HepG2 (cell line): Measurements from ENCODE around the gene SNX30. TPM values are rescaled to one million over a fixed set of nuclear protein-coding genes. Genes with fewer than 3 reads are reported as not detected.

Experiments used
- ATAC-seq: fragments of 200-7000 bp; cut with Tn5 transposase; 3 replicates; pipeline ENCODE4 v1.9.1; 2020; ENCODE audit warnings: mild to moderate bottlenecking, moderate library complexity
- BruUV-seq: library from RNA; stranded (reverse); fragments of 400-500 nt; replicated peaks from 2 replicates; lab custom pipeline; 2021; lab: Mats Ljungman, UMichigan
- CTCF ChIA-PET: fragments of 300-600 bp; formaldehyde crosslinking; extraction: SDS; loops from one replicate; lab custom pipeline; 2021; ENCODE audit warnings: low total read pairs, inconsistent platforms, low intra/inter-chr PET ratio; lab: Yijun Ruan, JAX
- POLR2A ChIA-PET: fragments of 350-600 bp; sonication (Branson Sonifier 250); formaldehyde crosslinking; loops from one replicate; lab custom pipeline; 2020; ENCODE audit warnings: antibody characterized with exemption, inconsistent platforms; lab: Yijun Ruan, JAX
- DNase-seq: peaks from one replicate; pipeline ENCODE4 v3.0.0-alpha.2; 2015; ENCODE audit warnings: low spot score
- FAIRE-seq: peaks from 3 replicates; lab custom pipeline; 2011; peaks lifted over from hg19 to GRCh38; lab: Jason Lieb, UNC
- H2AFZ ChIP-seq: one replicate; pipeline ENCODE4 v1.6.1; 2011; ENCODE audit warnings: low read length, inconsistent platforms
- H3K27ac ChIP-seq: fragments of 300-600 bp; 3 replicates; pipeline ENCODE4 v1.8.0; 2011; ENCODE audit warnings: mixed run types, mild to moderate bottlenecking, mixed read lengths, low read length, inconsistent platforms; ENCODE audit not compliant: insufficient read depth; ENCODE audit errors: extremely low read length
- H3K27me3 ChIP-seq, 2 experiments: fragments of 200-600 bp in 1 of 2; 2 replicates in 1 of 2; 3 replicates in 1 of 2; pipeline versions ENCODE4 v1.6.0 to v1.8.0; 2011; ENCODE audit warnings: low read length in 2 of 2, mild to moderate bottlenecking in 2 of 2, moderate library complexity in 2 of 2, inconsistent platforms in 1 of 2; ENCODE audit not compliant: insufficient read depth in 2 of 2, control insufficient read depth in 1 of 2
- H3K36me3 ChIP-seq, 2 experiments: fragments of 200-600 bp in 1 of 2; replicated peaks in 1 of 2; 2 replicates in 1 of 2; 3 replicates in 1 of 2; pipeline versions ENCODE4 v1.5.1 to v1.8.0; 2011; ENCODE audit warnings: low read length in 2 of 2, inconsistent platforms in 1 of 2; ENCODE audit not compliant: insufficient read depth in 2 of 2, control insufficient read depth in 1 of 2
- H3K4me1 ChIP-seq: 2 replicates; pipeline ENCODE4 v1.5.1; 2012; ENCODE audit warnings: low read length, inconsistent platforms; ENCODE audit not compliant: insufficient read depth
- H3K4me2 ChIP-seq: 2 replicates; pipeline ENCODE4 v1.6.0; 2011; ENCODE audit warnings: low read depth, low read length, inconsistent platforms
- H3K4me3 ChIP-seq, 3 experiments: fragments of 200-600 bp in 1 of 3; sonication (generic), shearing (Covaris generic) in 1 of 3; replicated peaks in 1 of 3; 2 replicates each; pipeline ENCODE4 v1.5.1; 2011 to 2016; ENCODE audit warnings: low read length in 3 of 3, inconsistent platforms in 2 of 3, low read depth in 2 of 3, mild to moderate bottlenecking in 2 of 3, control low read depth in 1 of 3, mixed read lengths in 1 of 3; ENCODE audit not compliant: insufficient read depth in 1 of 3
- H3K79me2 ChIP-seq: one replicate; pipeline ENCODE4 v1.6.1; 2011; ENCODE audit warnings: low read length, inconsistent platforms; ENCODE audit not compliant: insufficient read depth
- H3K9ac ChIP-seq: 2 replicates; pipeline ENCODE4 v1.6.0; 2011; ENCODE audit warnings: mild to moderate bottlenecking, low read depth, low read length, inconsistent platforms; ENCODE audit not compliant: insufficient read depth
- H3K9me3 ChIP-seq: 2 replicates; pipeline ENCODE4 v1.5.1; 2012; ENCODE audit warnings: mild to moderate bottlenecking, low read length
- H4K20me1 ChIP-seq: 2 replicates; pipeline ENCODE4 v1.6.0; 2011; ENCODE audit warnings: inconsistent platforms, mild to moderate bottlenecking, low read length, moderate library complexity; ENCODE audit not compliant: insufficient read depth
- AGO2 ChIP-seq: fragments of 200-400 bp; formaldehyde crosslinking; optimal IDR thresholded peaks from 2 replicates; pipeline ENCODE3; 2017; ENCODE audit warnings: mild to moderate bottlenecking, low read depth, low read length, moderate library complexity
- CENPT ChIP-seq: sonication (generic); formaldehyde crosslinking; IDR thresholded peaks from 2 replicates; pipeline ENCODE4 v1.8.0; 2022; ENCODE audit warnings: low read depth, mild to moderate bottlenecking, moderate library complexity, missing genetic modification reagents
- GABPA ChIP-seq, 2 experiments: IDR thresholded peaks; 2 replicates each; pipeline ENCODE4 v1.6.1; 2011 to 2016; ENCODE audit warnings: low read depth in 2 of 2, low read length in 1 of 2, missing biosample characterization in 1 of 2, missing genetic modification characterization in 1 of 2
- ISX ChIP-seq: sonication (generic); formaldehyde crosslinking; conservative IDR thresholded peaks from 2 replicates; pipeline ENCODE4 v1.5.0; 2020; ENCODE audit warnings: missing genetic modification reagents
- KLF6 ChIP-seq: IDR thresholded peaks from 2 replicates; pipeline ENCODE4 v1.8.0; 2016; ENCODE audit warnings: missing biosample characterization, missing genetic modification reagents
- NR2F1 ChIP-seq, 2 experiments: fragments of 450-650 bp in 1 of 2; formaldehyde crosslinking in 1 of 2; IDR thresholded peaks; 2 replicates each; pipeline versions ENCODE4 v1.5.0 to v1.6.1; 2016 to 2020; ENCODE audit warnings: mild to moderate bottlenecking in 1 of 2, missing compliant biosample characterization in 1 of 2, missing genetic modification reagents in 1 of 2, moderate library complexity in 1 of 2
- ONECUT2 ChIP-seq: sonication (generic); formaldehyde crosslinking; IDR thresholded peaks from 2 replicates; pipeline ENCODE4 v1.4.0; 2020; ENCODE audit warnings: missing genetic modification reagents
- RXRA ChIP-seq: sonication (generic); formaldehyde crosslinking; IDR thresholded peaks from 2 replicates; pipeline ENCODE4 v1.5.1; 2020; ENCODE audit warnings: missing genetic modification reagents
- SP4 ChIP-seq: sonication (generic); formaldehyde crosslinking; IDR thresholded peaks from 2 replicates; pipeline ENCODE4 v1.8.1; 2023; ENCODE audit warnings: mild to moderate bottlenecking, missing genetic modification reagents
- SPEN ChIP-seq: sonication (generic); formaldehyde crosslinking; IDR thresholded peaks from 2 replicates; pipeline ENCODE4 v1.5.1; 2020; ENCODE audit warnings: low read depth, mild to moderate bottlenecking, missing genetic modification reagents
- ZNF121 ChIP-seq: sonication (generic); formaldehyde crosslinking; IDR thresholded peaks from 2 replicates; pipeline ENCODE4 v1.5.0; 2020; ENCODE audit warnings: mild to moderate bottlenecking, missing genetic modification reagents
- ZNF562 ChIP-seq: sonication (generic); formaldehyde crosslinking; IDR thresholded peaks from 2 replicates; pipeline ENCODE4 v1.8.0; 2022; ENCODE audit warnings: missing genetic modification reagents, borderline replicate concordance
- ZNF570 ChIP-seq: sonication (generic); formaldehyde crosslinking; IDR thresholded peaks from 2 replicates; pipeline ENCODE4 v1.4.0; 2020; ENCODE audit warnings: mild to moderate bottlenecking, missing genetic modification reagents, borderline replicate concordance
- ZNF709 ChIP-seq: sonication (generic); formaldehyde crosslinking; IDR thresholded peaks from 2 replicates; pipeline ENCODE4 v1.5.0; 2020; ENCODE audit warnings: mild to moderate bottlenecking, missing genetic modification reagents
- WGBS: methylation state at CpG from one replicate; pipeline ENCODE4 v1.1.6; 2017; ENCODE audit warnings: low lambda C conversion rate; 5-methylcytosine and 5-hydroxymethylcytosine counted together
- in situ Hi-C: cut with HindIII; loops from 2 replicates; pipeline ENCODE4 v1.10.0; 2017; ENCODE audit warnings: low pct_unique_long_range_greater_than_20kb; ENCODE audit not compliant: extremely low pct_ligation_motif_present
- intact Hi-C: fragments of 100-400 bp; cut with micrococcal nuclease; formaldehyde crosslinking; loops from one replicate; pipeline ENCODE4 v1.10.0; 2022; ENCODE audit not compliant: unreplicated experiment
- polyA plus RNA-seq, 8 experiments: library from polyadenylated mRNA; depleted of rRNA in 3 of 8; stranded (reverse) in 7 of 8; unstranded in 1 of 8; fragments of >200 nt; fragmentation: Illumina TruSeq in 4 of 8; extraction: Trizol in 4 of 8; gene quantifications; 2 replicates each; pipeline versions ENCODE4 v1.2.1 to v1.2.3, GENCODE V29; 2011 to 2016; ENCODE audit warnings: low read depth in 4 of 8, missing spikeins in 1 of 8, mixed read lengths in 1 of 8; ENCODE audit not compliant: insufficient read depth in 1 of 8
- total RNA-seq, 5 experiments: library from RNA; depleted of rRNA; stranded (reverse); fragments of >200 nt; fragmentation: Illumina TruSeq; extraction: Trizol; gene quantifications; 2 replicates each; pipeline ENCODE4 v1.2.3, GENCODE V29; 2016; ENCODE audit warnings: low read depth in 1 of 5
- TF ChIP-seq, protein P1 (sequence below): sonication (generic); formaldehyde crosslinking; IDR thresholded peaks from 2 replicates; pipeline ENCODE4 v1.5.0; 2020; ENCODE audit warnings: mild to moderate bottlenecking, missing genetic modification reagents
- TF ChIP-seq, protein P2 (sequence below): IDR thresholded peaks from 2 replicates; pipeline ENCODE4 v1.6.1; 2016; ENCODE audit warnings: low read depth, control low read depth

SNX30 gene
- total and polyA plus RNA-seq, 2 of the 13 experiments (the other 11 are each of a cell fraction or from before 2014, with no cell fraction given): 4.4 to 12.4 TPM

DNA sequence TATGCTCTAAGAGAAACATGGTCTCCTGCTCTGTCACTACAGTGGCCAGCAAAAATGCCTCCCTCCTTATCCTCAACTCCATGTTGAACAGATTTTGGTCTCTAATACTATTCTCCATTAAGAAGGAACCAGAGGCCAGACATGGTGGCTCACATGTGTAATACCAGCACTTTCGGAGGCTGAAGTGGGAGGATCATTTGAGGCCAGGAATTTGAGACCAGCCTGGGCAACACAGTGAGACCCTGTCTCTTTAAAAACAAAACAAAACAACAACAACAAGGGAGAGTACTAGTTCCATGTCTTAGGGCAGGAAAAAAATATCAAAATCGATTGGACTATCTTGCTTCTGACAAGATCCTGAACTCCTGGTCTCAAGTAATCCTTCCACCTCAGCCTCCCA lies 47.3 kb upstream of the SNX30 start:
- Histone ChIP-seq H3K27me3 (no peaks in the 10 kb centered on the region), H3K9me3 (no peaks in the 10 kb centered on the region), H3K4me3 (no peak overlapping the region), H3K79me2 (peaks cover 6% of the 10 kb centered on the region), H3K27ac (no peak overlapping the region), H3K4me1 (no peaks in the 10 kb centered on the region), H4K20me1 (no peaks in the 10 kb centered on the region; the same call in 1 of the 2 replicates), H3K36me3 (peaks cover 2 to 10% of the 10 kb centered on the region in 2 experiments; a peak in 2 of 5 replicates), H3K4me2 (no peak overlapping the region), H3K9ac (no peak overlapping the region), H2AFZ (no peak overlapping the region)
- no TSS peak for BruUV-seq
- no peak for ATAC-seq
- ChIA-PET POLR2A (no interaction called here), CTCF (no interaction called here)
- WGBS: 79% methylated on average over 2 of the region's 2 CpGs
- no peak for DNase-seq
- FAIRE-seq: no peak
- no peak for TF ChIP-seq NR2F1 (CRISPR knock-in tag; IDR thresholded peaks at IDR 0.05)
- TF ChIP-seq, protein P1, sequence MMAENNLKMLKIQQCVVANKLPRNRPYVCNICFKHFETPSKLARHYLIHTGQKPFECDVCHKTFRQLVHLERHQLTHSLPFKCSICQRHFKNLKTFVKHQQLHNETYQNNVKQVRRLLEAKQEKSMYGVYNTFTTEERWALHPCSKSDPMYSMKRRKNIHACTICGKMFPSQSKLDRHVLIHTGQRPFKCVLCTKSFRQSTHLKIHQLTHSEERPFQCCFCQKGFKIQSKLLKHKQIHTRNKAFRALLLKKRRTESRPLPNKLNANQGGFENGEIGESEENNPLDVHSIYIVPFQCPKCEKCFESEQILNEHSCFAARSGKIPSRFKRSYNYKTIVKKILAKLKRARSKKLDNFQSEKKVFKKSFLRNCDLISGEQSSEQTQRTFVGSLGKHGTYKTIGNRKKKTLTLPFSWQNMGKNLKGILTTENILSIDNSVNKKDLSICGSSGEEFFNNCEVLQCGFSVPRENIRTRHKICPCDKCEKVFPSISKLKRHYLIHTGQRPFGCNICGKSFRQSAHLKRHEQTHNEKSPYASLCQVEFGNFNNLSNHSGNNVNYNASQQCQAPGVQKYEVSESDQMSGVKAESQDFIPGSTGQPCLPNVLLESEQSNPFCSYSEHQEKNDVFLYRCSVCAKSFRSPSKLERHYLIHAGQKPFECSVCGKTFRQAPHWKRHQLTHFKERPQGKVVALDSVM (CRISPR knock-in tag): peak; percentile 61; the same call in 1 of the 2 replicates
- no peak for TF ChIP-seq ZNF570
- no peak for TF ChIP-seq SP4 (CRISPR knock-in tag)
- TF ChIP-seq AGO2: no peak
- TF ChIP-seq KLF6 (CRISPR knock-in tag): no peak
- no peak for TF ChIP-seq SPEN (CRISPR knock-in tag)
- TF ChIP-seq, protein P2, sequence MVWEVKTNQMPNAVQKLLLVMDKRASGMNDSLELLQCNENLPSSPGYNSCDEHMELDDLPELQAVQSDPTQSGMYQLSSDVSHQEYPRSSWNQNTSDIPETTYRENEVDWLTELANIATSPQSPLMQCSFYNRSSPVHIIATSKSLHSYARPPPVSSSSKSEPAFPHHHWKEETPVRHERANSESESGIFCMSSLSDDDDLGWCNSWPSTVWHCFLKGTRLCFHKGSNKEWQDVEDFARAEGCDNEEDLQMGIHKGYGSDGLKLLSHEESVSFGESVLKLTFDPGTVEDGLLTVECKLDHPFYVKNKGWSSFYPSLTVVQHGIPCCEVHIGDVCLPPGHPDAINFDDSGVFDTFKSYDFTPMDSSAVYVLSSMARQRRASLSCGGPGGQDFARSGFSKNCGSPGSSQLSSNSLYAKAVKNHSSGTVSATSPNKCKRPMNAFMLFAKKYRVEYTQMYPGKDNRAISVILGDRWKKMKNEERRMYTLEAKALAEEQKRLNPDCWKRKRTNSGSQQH: no peak
- TF ChIP-seq ISX (CRISPR knock-in tag): no peak
- TF ChIP-seq ZNF562 (CRISPR knock-in tag): no peak
- no peak for TF ChIP-seq RXRA (CRISPR knock-in tag)
- 0 out of 2 replicates have a peak, but pooled peaks have one; percentile 37 for TF ChIP-seq ZNF121 (CRISPR knock-in tag)
- no peak for TF ChIP-seq ZNF709 (CRISPR knock-in tag)
- no peak for TF ChIP-seq CENPT (CRISPR knock-in tag)
- no peak for TF ChIP-seq GABPA (IDR thresholded peaks at IDR 0.05; ENCODE audit: low read depth, low read length)
- TF ChIP-seq GABPA (CRISPR knock-in tag; IDR thresholded peaks at IDR 0.05; ENCODE audit: low read depth): no peak
- TF ChIP-seq ONECUT2 (CRISPR knock-in tag): no peak
- intact Hi-C loops (loop anchor here (10.0 kb wide), 1 partner anchor 219 kb away; the partner anchor contains the start of gene KIAA1958), in situ Hi-C loops (loop anchor here (25.0 kb wide), 2 partner anchors 216 to 616 kb away; partner anchors contain the start of gene KIAA1958)
